Calu3 (cell line): ENCODE results near the gene BCL11A. TPM values are rescaled to one million over a fixed set of nuclear protein-coding genes. Genes with fewer than 3 reads are reported as not detected.

Experiments used
- BruUV-seq: library from RNA; stranded (reverse); fragments of 400-500 nt; replicated peaks from 2 replicates; lab custom pipeline; 2021; lab: Mats Ljungman, UMichigan
- CTCF ChIA-PET: fragments of 300-600 bp; sonication (Branson Sonifier 250); formaldehyde crosslinking; loops from one replicate; lab custom pipeline; 2022; ENCODE audit warnings: antibody characterized with exemption; lab: Charles Lee
- DNase-seq: peaks from one replicate; pipeline ENCODE4 v3.0.0; 2022
- H3K27ac Mint-ChIP-seq: one replicate; pipeline ENCODE4 v1.8.0; 2022; ENCODE audit warnings: mixed read lengths; ENCODE audit not compliant: unreplicated experiment
- H3K27me3 Mint-ChIP-seq: one replicate; pipeline ENCODE4 v1.8.0; 2022; ENCODE audit warnings: mixed read lengths; ENCODE audit not compliant: unreplicated experiment
- H3K36me3 Mint-ChIP-seq: one replicate; pipeline ENCODE4 v1.8.0; 2022; ENCODE audit warnings: mild to moderate bottlenecking, moderate library complexity, mixed read lengths; ENCODE audit not compliant: insufficient read depth, unreplicated experiment
- H3K4me1 Mint-ChIP-seq: one replicate; pipeline ENCODE4 v1.8.0; 2022; ENCODE audit warnings: mild to moderate bottlenecking, low read depth, mixed read lengths; ENCODE audit not compliant: unreplicated experiment
- H3K4me3 Mint-ChIP-seq: one replicate; pipeline ENCODE4 v1.8.0; 2022; ENCODE audit warnings: mild to moderate bottlenecking, low read depth, moderate library complexity, mixed read lengths; ENCODE audit not compliant: unreplicated experiment
- H3K9me3 Mint-ChIP-seq: one replicate; pipeline ENCODE4 v1.8.0; 2022; ENCODE audit warnings: low read depth, mixed read lengths; ENCODE audit not compliant: unreplicated experiment
- intact Hi-C: fragments of 100-400 bp; cut with micrococcal nuclease; formaldehyde crosslinking; loops from one replicate; pipeline ENCODE4 v1.10.0; 2022; ENCODE audit not compliant: unreplicated experiment
- total RNA-seq: library from RNA; stranded (reverse); gene quantifications from 2 replicates; pipeline ENCODE4 v1.2.3, GENCODE V29; 2022
- TF ChIP-seq, protein P1 (sequence below): fragments of 200-600 bp; IDR thresholded peaks from one replicate; pipeline ENCODE4 v1.8.0; 2022; ENCODE audit warnings: antibody characterized with exemption; ENCODE audit not compliant: unreplicated experiment

The BCL11A gene
- total RNA-seq, 1 experiment from 2014 or later: 8.5 TPM

DNA sequence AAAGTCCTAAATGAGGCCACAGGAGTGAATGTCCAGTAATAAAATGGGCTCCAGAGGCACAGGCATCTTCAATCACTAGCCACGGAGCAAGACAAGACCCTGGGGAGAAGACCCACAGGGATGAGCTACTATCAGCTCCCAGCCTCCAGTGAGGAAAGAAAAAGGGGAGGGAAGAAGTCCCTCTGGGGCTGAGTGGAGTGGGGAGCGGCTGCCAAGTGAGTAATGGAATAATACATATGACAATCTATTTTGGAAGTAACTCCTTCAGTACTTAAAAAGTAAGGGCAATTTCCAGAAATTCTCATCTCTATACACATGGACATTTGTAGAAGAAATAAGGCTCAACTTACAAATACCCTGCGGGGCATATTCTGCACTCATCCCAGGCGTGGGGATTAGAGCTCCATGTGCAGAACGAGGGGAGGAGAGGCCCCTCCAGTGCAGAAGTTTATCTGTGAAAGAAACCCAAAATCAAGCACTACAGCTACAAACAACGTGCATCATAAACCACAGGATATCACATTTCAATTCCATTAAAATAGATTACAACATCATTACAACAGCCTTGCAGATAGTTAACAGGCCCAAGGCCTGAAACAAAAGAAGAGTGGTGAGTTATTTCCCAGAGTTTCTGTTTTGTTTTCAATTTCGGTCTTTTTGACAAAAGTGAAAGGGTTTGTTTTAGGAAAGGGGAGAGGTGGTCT is 84.9 kb downstream of the BCL11A start:
- CTCF ChIA-PET: no interaction called here
- Mint-ChIP-seq H3K36me3 (no peaks in the 10 kb centered on the region), H3K27ac (no peak overlapping the region), H3K4me1 (no peaks in the 10 kb centered on the region), H3K9me3 (no peaks in the 10 kb centered on the region), H3K27me3 (no peaks in the 10 kb centered on the region), H3K4me3 (no peak overlapping the region)
- BruUV-seq: no TSS peak
- intact Hi-C loops: no loop called here
- TF ChIP-seq, protein P1, sequence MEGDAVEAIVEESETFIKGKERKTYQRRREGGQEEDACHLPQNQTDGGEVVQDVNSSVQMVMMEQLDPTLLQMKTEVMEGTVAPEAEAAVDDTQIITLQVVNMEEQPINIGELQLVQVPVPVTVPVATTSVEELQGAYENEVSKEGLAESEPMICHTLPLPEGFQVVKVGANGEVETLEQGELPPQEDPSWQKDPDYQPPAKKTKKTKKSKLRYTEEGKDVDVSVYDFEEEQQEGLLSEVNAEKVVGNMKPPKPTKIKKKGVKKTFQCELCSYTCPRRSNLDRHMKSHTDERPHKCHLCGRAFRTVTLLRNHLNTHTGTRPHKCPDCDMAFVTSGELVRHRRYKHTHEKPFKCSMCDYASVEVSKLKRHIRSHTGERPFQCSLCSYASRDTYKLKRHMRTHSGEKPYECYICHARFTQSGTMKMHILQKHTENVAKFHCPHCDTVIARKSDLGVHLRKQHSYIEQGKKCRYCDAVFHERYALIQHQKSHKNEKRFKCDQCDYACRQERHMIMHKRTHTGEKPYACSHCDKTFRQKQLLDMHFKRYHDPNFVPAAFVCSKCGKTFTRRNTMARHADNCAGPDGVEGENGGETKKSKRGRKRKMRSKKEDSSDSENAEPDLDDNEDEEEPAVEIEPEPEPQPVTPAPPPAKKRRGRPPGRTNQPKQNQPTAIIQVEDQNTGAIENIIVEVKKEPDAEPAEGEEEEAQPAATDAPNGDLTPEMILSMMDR: no peak
- no peak for DNase-seq

DNA sequence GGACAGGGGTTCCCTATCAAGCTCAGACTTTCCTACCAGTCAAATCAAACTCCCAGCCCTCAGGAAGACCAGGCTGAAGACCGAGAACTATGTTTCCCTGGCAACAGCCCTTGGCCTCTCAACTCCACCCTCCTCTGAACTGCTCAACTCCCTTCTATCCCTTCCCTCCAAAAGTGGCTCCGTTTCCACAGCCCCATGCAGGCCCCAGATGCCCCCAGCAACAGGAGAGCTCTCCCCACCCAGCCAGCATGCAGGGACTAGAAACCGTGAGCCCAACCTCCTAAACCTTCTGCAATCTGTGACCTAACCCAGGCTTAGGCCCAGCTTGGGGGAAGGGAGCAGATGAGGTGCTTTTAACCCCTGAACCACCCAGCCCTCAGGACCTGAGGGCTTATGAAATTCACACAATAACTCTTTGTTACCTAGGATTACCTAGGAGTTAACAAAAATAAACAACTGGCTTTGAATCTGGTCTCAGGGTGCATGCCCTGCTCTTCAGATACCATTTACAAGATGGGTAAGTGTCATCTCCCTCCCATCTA is 87.2 kb downstream of the BCL11A start:
- Mint-ChIP-seq H3K27ac (no peak overlapping the region), H3K4me3 (no peak overlapping the region), H3K36me3 (no peaks in the 10 kb centered on the region), H3K4me1 (no peaks in the 10 kb centered on the region), H3K9me3 (peaks cover 3% of the 10 kb centered on the region), H3K27me3 (no peaks in the 10 kb centered on the region)
- no TSS peak for BruUV-seq
- no peak for DNase-seq
- intact Hi-C loops: no loop called here
- TF ChIP-seq, protein P1: no peak
- CTCF ChIA-PET: no interaction called here

DNA sequence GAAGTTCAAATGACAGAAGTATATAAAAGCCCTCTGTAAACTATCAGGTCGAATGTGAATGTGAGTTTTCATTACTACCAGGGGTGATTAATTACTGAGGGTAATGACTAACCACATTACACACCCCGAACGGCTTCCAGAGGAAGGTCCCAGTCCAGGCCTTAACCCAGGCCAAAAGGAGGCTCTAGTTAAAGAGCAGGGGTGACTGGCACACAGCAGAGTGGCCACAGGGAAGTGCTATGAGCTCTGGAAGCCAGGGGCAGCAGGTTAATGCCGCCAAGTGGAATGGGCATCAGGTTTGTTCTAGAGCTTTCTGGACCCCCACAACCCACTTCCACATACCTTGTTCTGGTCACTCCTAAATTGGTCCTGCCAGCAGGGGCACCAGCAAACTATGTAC is 87.7 kb downstream of the BCL11A start:
- Mint-ChIP-seq H3K4me3 (no peak overlapping the region), H3K4me1 (no peaks in the 10 kb centered on the region), H3K27ac (no peak overlapping the region), H3K27me3 (no peaks in the 10 kb centered on the region), H3K9me3 (peaks cover 3% of the 10 kb centered on the region), H3K36me3 (no peaks in the 10 kb centered on the region)
- DNase-seq: no peak
- intact Hi-C loops: no loop called here
- TF ChIP-seq, protein P1: no peak
- CTCF ChIA-PET: no interaction called here
- BruUV-seq: no TSS peak

DNA sequence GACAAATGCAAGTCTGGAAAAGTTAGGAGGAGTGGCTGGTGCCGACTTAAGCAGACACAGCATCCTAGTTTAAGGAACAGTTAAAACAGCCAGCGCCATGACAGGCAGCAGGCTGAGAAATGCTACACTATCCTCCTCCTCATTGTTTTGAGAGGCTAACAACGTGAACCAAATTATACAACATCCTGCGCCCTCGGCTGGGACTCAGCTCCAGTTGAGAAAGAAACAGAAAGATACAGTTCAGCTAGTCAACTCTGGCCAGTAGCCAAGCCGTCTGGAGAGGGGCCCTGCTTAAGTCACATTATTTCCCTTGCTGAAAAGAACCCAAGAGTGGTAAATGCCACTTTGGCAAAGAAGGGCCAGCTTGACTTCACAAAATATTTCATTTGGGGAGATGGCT is 90.2 kb downstream of the BCL11A start:
- BruUV-seq: no TSS peak
- Mint-ChIP-seq H3K27ac (no peak overlapping the region), H3K4me3 (no peak overlapping the region), H3K9me3 (peaks cover 3% of the 10 kb centered on the region), H3K36me3 (no peaks in the 10 kb centered on the region), H3K4me1 (no peaks in the 10 kb centered on the region), H3K27me3 (no peaks in the 10 kb centered on the region)
- intact Hi-C loops: no loop called here
- CTCF ChIA-PET: no interaction called here
- DNase-seq: no peak
- TF ChIP-seq, protein P1: no peak
